ENCODE measurements around the gene SORCS2. TPM values are rescaled to one million over a fixed set of nuclear protein-coding genes. Genes with fewer than 3 reads are reported as not detected.

SORCS2 gene
- total and polyA plus RNA-seq, 2 of the 8 experiments (the other 6 are each of a cell fraction or from before 2014, with no cell fraction given), result 0.36 to 1.8 TPM

- no peak overlapping the region for H4K91ac ChIP-seq (replicated peaks; ENCODE audit: insufficient read length, low read length)
- POLR2A ChIA-PET (ENCODE audit: partially characterized antibody), result no interaction called here
- H2AK5ac ChIP-seq (ENCODE audit: low read depth, low read length), result no peak overlapping the region
- H3K23me2 ChIP-seq (ENCODE audit: low read depth, low read length), result 0 out of 2 replicates have a peak, but pooled peaks cover 2% of the 10 kb centered on the region
- no peak overlapping the region for H2BK12ac ChIP-seq (ENCODE audit: low read depth, low read length)
- H3K9me3 ChIP-seq (ENCODE audit: insufficient read depth in 2 of 2, low read depth in 1 of 2, low read length in 1 of 2), result no peaks in the 10 kb centered on the region
- H4K20me1 ChIP-seq (replicated peaks in 1 of 2; ENCODE audit: control insufficient read depth in 1 of 2, insufficient read depth in 2 of 2, low read length in 2 of 2), result peaks cover 0 to 4% of the 10 kb centered on the region in 2 experiments
- no peak overlapping the region for H4K5ac ChIP-seq (ENCODE audit: insufficient read length, low read depth, low read length)
- no peak overlapping the region for H3K56ac ChIP-seq (replicated peaks; ENCODE audit: insufficient read length, low read depth, low read length)
- WGBS, 2 experiments (ENCODE audit: extremely low coverage in 1 of 2, insufficient coverage in 1 of 2, insufficient read length in 1 of 2, insufficient replicate concordance in 2 of 2, low coverage in 1 of 2, low lambda C conversion rate in 2 of 2, missing lambda C conversion rate in 1 of 2), result 87% methylated on average over 12 of the region's 12 CpGs; no CpG with 5 or more reads in 1 of the 2 experiments
- H3K14ac ChIP-seq (ENCODE audit: insufficient read length), result no peak overlapping the region
- FAIRE-seq (no peak), DNase-seq (ENCODE audit: low read depth in 1 of 2, low spot score in 2 of 2) (no peak)
- H3K4me3 ChIP-seq (ENCODE audit: extremely low read depth in 1 of 4, insufficient read depth in 2 of 4, low read depth in 3 of 4, low read length in 4 of 4), result no peak overlapping the region
- no peaks in the 10 kb centered on the region for H3K27me3 ChIP-seq (replicated peaks in 1 of 4; ENCODE audit: control insufficient read depth in 3 of 4, extremely low read depth in 1 of 4, insufficient read depth in 3 of 4, low read length in 3 of 4)
- H3K27ac ChIP-seq (ENCODE audit: low read depth, low read length), result no peak overlapping the region
- H3K23ac ChIP-seq (ENCODE audit: insufficient read length), result no peak overlapping the region
- no peak overlapping the region for H2AFZ ChIP-seq (ENCODE audit: low read length)
- no peak overlapping the region for H2BK20ac ChIP-seq (ENCODE audit: low read length)
- no peak overlapping the region for H3K4me2 ChIP-seq (ENCODE audit: insufficient read depth in 1 of 2, low read depth in 2 of 2, low read length in 2 of 2)
- H2BK120ac ChIP-seq (replicated peaks; ENCODE audit: low read depth, low read length), result no peak overlapping the region
- CTCF ChIA-PET (ENCODE audit: partially characterized antibody), result interaction anchor here (0.6 to 1.2 kb wide), 3 partner anchors 15 to 572 kb away, joined by 3 read pairs; no protein-coding TSS in a partner anchor
- no peak overlapping the region for H3K18ac ChIP-seq (ENCODE audit: extremely low read depth, low read length)
- H3K9ac ChIP-seq (replicated peaks in 1 of 4; ENCODE audit: extremely low read depth in 1 of 4, low read depth in 3 of 4, low read length in 3 of 4), result no peak overlapping the region
- H2BK5ac ChIP-seq (ENCODE audit: low read depth, low read length), result no peak overlapping the region
- no peak overlapping the region; the same call in 1 of the 2 replicates for H4K8ac ChIP-seq (ENCODE audit: extremely low read depth, insufficient read depth, low read length)
- no peaks in the 10 kb centered on the region for H3K79me2 ChIP-seq (ENCODE audit: control insufficient read depth in 1 of 2, insufficient read depth in 2 of 2, low read length in 2 of 2)
- no peaks in the 10 kb centered on the region for H3K4me1 ChIP-seq (replicated peaks in 1 of 4; ENCODE audit: control insufficient read depth in 3 of 4, insufficient read depth in 4 of 4, low read length in 3 of 4)
- H3K36me3 ChIP-seq (ENCODE audit: control insufficient read depth in 2 of 4, insufficient read depth in 4 of 4, low read length in 3 of 4), result no peaks in the 10 kb centered on the region
- no peak overlapping the region for H2BK15ac ChIP-seq (ENCODE audit: low read length)
- H3K79me1 ChIP-seq (ENCODE audit: low read depth, low read length), result no peaks in the 10 kb centered on the region
- H3K4ac ChIP-seq (replicated peaks; ENCODE audit: insufficient read length, low read depth, low read length), result no peak overlapping the region
- TF ChIP-seq TCF12 (IDR thresholded peaks at IDR 0.05; ENCODE audit: low read depth, low read length) (no peak), GTF2F1 (IDR thresholded peaks at IDR 0.05; ENCODE audit: borderline replicate concordance, low read depth, low read length) (no peak), E2F6 (IDR thresholded peaks at IDR 0.05) (no peak), SIRT6 (IDR thresholded peaks at IDR 0.05; ENCODE audit: low read length) (no peak), SP4 (IDR thresholded peaks at IDR 0.05; ENCODE audit: low read length) (no peak), CTBP2 (IDR thresholded peaks at IDR 0.05; ENCODE audit: borderline replicate concordance, insufficient read depth, insufficient read length, low read length) (no peak), CHD1 (IDR thresholded peaks at IDR 0.05; ENCODE audit: low read depth, low read length) (no peak), PHF8 (conservative IDR thresholded peaks at IDR 0.05; ENCODE audit: low read depth, low read length) (no peak), RBBP5 (IDR thresholded peaks at IDR 0.05; ENCODE audit: borderline replicate concordance, low read depth, low read length) (no peak)
Measured at GRCh38 chr4:7384929-7385890, 192.9 kb downstream of the SORCS2 start.
